GM12864 (cell line): ENCODE data around the gene ANXA6.
A peak's percentile ranks its signal among the peaks of the same experiment; 100 is the strongest.

Experiments
- DNase-seq: peaks from one replicate; pipeline ENCODE4 v3.0.0-alpha.2; 2011; ENCODE audit warnings: low read depth
- H3K4me3 ChIP-seq: 2 replicates; pipeline ENCODE4 v1.5.1; 2011; ENCODE audit warnings: mild to moderate bottlenecking, low read depth, low read length, control low read depth
- CTCF ChIP-seq: IDR thresholded peaks from 2 replicates; pipeline ENCODE4 v1.5.1; 2011; ENCODE audit warnings: low read depth, mild to moderate bottlenecking, moderate library complexity, low read length, control low read depth, inconsistent platforms; ENCODE audit errors: missing control alignments

Gene ANXA6

GRCh38 chr5:151083081-151083676 is 74.4 kb downstream of the ANXA6 start:
- DNase-seq: no peak
- peak overlapping the region; percentile 89 for H3K4me3 ChIP-seq
- TF ChIP-seq CTCF: no peak

GRCh38 chr5:151082282-151082902 is 75.2 kb downstream of the ANXA6 start:
- peak overlapping the region; percentile 89 for H3K4me3 ChIP-seq
- DNase-seq: no peak
- peak; percentile 52 for TF ChIP-seq CTCF

- TF ChIP-seq CTCF: no peak
- peak overlapping the region; percentile 89 for H3K4me3 ChIP-seq
- DNase-seq: no peak
Observed at GRCh38 chr5:151081431-151082281, 75.9 kb downstream of the ANXA6 start.

GRCh38 chr5:151080613-151081430 is 76.8 kb downstream of the ANXA6 start, which contains the start of gene TNIP1:
Gene TNIP1 (minus strand): TSS chr5:151081034. CDS start chr5:151065095, 15,939 bp downstream.
- DNase-seq: no peak
- no peak for TF ChIP-seq CTCF
- H3K4me3 ChIP-seq: peak within 1 kb of the TSS; percentile 89

- TF ChIP-seq CTCF: no peak
- peak overlapping the region; percentile 89 for H3K4me3 ChIP-seq
- no peak for DNase-seq
Observed at GRCh38 chr5:151079838-151080612, 77.6 kb downstream of the ANXA6 start.
